Measurements from ENCODE around the gene MYO18B. TPM values are rescaled to one million over a fixed set of nuclear protein-coding genes. Genes with fewer than 3 reads are reported as not detected.

Gene MYO18B
- total RNA-seq, 2 donors from 2014 or later: 0.23 to 0.38 TPM

- intact Hi-C loops (cut with DNase I): no loop called here
- DNase-seq (ENCODE audit: low spot score): no peak
Measured at GRCh38 chr22:25911243-25911972, 169.4 kb downstream of the MYO18B start.

- intact Hi-C loops (cut with DNase I): no loop called here
- no peak for DNase-seq (ENCODE audit: low spot score)
Measured at GRCh38 chr22:25919452-25919851, 177.5 kb downstream of the MYO18B start.

GRCh38 chr22:25922141-25922540, 180.2 kb downstream of the MYO18B start:
- no peak for DNase-seq (ENCODE audit: low spot score)
- intact Hi-C loops (cut with DNase I): no loop called here

GRCh38 chr22:25923914-25924313, 181.9 kb downstream of the MYO18B start:
- no peak for DNase-seq (ENCODE audit: low spot score)
- intact Hi-C loops (cut with DNase I): no loop called here

GRCh38 chr22:25928038-25928437, 186.1 kb downstream of the MYO18B start:
- intact Hi-C loops (cut with DNase I): no loop called here
- no peak for DNase-seq (ENCODE audit: low spot score)

- DNase-seq (ENCODE audit: low spot score): no peak
- intact Hi-C loops (cut with DNase I): no loop called here
Measured at GRCh38 chr22:25929321-25929878, 187.4 kb downstream of the MYO18B start.

GRCh38 chr22:25930083-25930482, 188.1 kb downstream of the MYO18B start:
- no peak for DNase-seq (ENCODE audit: low spot score)
- intact Hi-C loops (cut with DNase I): no loop called here

- DNase-seq (ENCODE audit: low spot score): no peak
- intact Hi-C loops (cut with DNase I): no loop called here
Measured at GRCh38 chr22:25930788-25931310, 188.9 kb downstream of the MYO18B start.

- intact Hi-C loops (cut with DNase I): no loop called here
- DNase-seq (ENCODE audit: low spot score): no peak
Measured at GRCh38 chr22:25933158-25933788, 191.3 kb downstream of the MYO18B start.

GRCh38 chr22:25935266-25936058, 193.5 kb downstream of the MYO18B start:
- no peak for DNase-seq (ENCODE audit: low spot score)
- intact Hi-C loops (cut with DNase I): no loop called here

GRCh38 chr22:25938151-25938550, 196.2 kb downstream of the MYO18B start:
- no peak for DNase-seq (ENCODE audit: low spot score)
- intact Hi-C loops (cut with DNase I): no loop called here

- DNase-seq (ENCODE audit: low spot score): no peak
- intact Hi-C loops (cut with DNase I): no loop called here
Measured at GRCh38 chr22:25939384-25939783, 197.4 kb downstream of the MYO18B start.

GRCh38 chr22:25940479-25940878, 198.5 kb downstream of the MYO18B start:
- intact Hi-C loops (cut with DNase I): no loop called here
- DNase-seq (ENCODE audit: low spot score): no peak

- no peak for DNase-seq (ENCODE audit: low spot score)
- intact Hi-C loops (cut with DNase I): no loop called here
Measured at GRCh38 chr22:25941365-25941960, 199.5 kb downstream of the MYO18B start.

GRCh38 chr22:25942115-25942855, 200.3 kb downstream of the MYO18B start:
- DNase-seq (ENCODE audit: low spot score): no peak
- intact Hi-C loops (cut with DNase I): no loop called here

- intact Hi-C loops (cut with DNase I): no loop called here
- DNase-seq (ENCODE audit: low spot score): no peak
Measured at GRCh38 chr22:25942856-25943411, 200.9 kb downstream of the MYO18B start.

GRCh38 chr22:25950111-25950510, 208.1 kb downstream of the MYO18B start:
- no peak for DNase-seq (ENCODE audit: low spot score)
- intact Hi-C loops (cut with DNase I): no loop called here

GRCh38 chr22:25953276-25953675, 211.3 kb downstream of the MYO18B start:
- no peak for DNase-seq (ENCODE audit: low spot score)
- intact Hi-C loops (cut with DNase I): no loop called here

Measured in posterior vena cava (tissue), 2 donors.